NCI-H82 treated with DMSO at 0.1 percent for 48 hours (cell line): Measurements from ENCODE around the gene ACTN2.

Experiments
- DNase-seq: peaks from one replicate; lab custom pipeline; 2025; ENCODE audit not compliant: unreplicated experiment; lab: John Stamatoyannopoulos, UW

The ACTN2 gene

DNA sequence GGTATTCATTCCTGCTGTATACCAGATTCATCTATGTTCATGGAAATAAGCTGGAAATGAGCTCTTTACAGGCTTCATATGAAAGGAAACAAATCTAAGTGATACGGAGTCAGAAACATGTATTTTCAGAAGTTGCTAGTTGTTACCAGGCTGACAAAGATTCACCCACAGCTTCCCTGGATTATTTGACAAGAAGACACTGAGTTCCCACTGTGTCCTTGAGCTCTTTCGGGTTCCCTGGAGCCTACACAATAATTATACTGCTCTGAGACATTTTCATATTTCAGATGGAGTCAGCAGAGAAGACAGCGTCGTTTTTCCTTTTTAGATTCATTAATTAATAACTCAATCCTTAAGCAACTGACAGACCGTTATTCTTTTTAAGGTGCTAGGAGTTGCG, 79.5 kb downstream of the ACTN2 start:
- no peak for DNase-seq

DNA sequence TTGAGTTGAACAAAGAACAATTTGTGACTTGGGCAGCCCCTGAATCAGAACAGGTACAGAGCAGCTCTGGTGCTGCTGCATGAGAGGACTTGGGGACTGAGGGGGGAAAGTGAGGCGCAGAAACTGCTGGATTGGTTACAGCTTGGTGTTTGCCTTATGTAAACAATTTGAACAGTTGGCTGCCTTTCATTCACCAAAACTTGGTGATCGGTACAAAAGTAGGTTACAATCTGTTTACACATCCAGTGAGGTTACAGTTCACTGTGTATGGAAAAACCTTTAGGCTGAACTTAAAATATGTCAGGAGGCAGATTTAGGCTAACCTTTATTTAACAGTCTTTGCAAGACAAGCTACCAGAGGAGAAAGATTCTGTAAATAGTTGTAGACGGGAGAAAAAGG, 80.2 kb downstream of the ACTN2 start:
- DNase-seq: no peak

DNA sequence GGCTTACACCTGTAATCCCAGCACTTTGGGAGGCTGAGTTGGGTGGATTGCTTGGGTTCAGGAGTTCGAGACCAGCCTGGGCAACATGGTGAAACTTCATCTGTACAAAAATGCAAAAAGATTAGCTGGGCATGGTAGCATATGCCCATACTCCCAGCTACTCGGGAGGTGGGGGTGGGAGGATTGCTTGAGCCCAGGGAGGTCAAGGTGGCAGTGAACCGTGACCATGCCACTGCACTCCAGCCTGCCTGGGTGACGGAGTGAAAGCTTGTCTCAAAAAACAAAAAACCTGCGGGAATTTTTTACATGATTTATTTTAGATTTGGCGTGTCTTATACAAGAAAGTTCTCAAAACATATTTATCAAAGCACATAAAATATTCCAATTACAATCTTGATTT, 81.0 kb downstream of the ACTN2 start:
- no peak for DNase-seq

DNA sequence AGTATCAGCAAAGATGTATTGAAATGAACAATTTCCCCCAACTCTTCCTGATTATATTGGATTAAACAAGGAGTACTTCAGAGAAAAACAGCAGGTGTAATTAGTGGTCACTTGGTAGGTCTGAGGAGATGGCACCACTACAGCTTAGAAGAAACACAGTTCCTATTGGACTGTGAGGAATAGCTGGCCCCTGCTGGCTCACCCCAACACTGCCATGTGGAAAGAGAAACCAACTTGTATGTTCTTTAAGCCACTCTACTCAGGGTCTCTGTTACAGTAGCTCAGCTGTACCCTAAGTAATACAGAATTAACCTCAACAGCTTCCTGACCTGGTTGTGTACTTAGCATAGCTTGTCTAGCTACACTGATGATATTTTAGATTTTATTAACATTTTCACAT, 82.3 kb downstream of the ACTN2 start:
- DNase-seq: no peak

DNA sequence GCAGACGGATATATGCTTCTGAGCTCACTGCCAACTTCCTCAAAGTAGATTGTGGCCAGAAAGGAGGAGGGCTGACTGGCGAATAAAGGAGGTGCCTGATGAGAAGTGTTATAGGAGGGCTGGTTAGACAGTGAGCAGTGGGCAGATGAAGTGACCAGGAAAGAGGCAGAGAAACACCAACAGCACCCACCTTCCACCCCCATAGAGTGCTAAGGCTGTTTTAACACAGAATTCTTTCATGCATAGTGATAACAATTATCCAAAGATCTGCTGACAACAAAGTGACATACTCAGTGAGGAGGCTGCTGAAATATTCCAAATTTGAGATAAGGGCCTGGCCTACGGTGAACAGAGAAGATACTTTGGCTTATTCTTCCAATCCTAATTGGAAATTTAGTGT, 87.6 kb downstream of the ACTN2 start:
- no peak for DNase-seq

DNA sequence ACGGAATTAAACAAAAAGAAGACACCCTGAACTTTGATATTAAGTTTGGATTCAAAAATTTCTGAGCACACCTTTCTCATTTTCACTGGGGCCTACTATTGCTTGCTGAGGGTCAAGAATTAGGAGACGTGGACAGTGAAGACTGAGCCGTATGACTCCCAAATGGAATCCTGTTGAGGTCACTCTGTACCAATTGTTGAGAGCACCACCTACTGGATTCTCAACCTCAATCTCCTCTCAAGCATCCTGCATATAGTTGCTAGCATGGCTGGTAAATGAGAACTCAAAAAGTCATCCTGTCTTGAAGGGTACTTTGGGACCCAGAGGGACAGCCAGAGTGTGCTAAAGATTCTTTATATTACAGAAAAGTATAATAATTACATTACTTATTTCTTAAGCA, 88.6 kb downstream of the ACTN2 start:
- no peak for DNase-seq

DNA sequence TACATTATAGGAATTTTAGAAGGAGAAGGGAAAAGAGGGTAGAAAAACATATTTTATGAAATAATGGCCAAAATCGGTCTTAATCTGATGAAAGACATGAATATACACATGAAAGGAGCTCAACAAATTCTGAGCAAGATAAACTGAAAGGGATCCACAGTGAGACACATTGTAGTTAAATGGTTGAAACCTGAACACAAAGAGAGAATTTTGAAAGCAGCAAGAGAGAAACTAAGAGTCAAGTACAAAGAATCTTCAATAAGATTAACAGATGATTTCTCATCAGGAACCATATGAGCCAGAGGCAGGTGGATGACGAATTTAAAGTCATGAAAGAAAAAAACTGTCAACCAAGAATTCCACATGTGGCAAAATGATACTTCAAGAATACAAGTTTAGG, 93.0 kb downstream of the ACTN2 start:
- no peak for DNase-seq

DNA sequence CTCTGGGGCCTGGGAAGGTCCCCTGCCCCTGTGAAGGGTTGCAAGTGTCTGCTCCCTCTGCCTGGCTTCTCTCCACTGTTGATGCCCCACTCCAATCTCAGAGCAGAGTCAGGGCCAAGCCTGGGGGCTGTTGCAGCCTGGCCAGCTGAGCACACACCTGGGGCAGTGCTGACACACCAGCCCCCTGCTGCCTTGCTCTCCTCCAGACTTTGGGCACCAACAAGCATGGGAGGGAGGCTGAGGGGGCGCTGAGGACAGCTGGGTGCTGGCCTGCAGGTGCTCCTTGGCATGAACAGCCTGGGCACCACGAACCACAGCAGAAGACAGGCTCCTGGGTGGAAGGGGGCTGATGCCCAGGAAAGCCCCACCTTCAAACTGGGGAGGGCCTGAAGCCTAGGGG, 99.2 kb downstream of the ACTN2 start:
- no peak for DNase-seq

DNA sequence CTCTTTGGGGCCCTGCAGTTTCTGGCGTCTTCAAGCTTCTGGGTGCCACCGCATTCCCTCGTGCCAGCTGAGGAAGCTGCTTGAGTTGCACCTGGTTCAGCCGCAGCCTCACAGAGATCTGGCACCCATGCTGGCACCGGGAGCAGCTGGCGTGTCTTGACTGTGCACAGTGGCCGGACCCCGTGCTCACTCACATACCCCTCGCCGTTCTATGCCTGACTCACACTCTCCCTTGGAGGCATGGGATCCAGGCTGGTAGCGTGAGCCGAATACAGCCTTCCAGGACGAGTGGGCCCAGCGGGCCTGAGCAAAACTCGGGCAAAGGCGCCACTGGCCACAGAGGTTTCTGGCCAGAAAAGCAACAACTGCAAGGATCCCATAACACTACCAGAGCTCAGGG, 100.2 kb downstream of the ACTN2 start:
- no peak for DNase-seq

DNA sequence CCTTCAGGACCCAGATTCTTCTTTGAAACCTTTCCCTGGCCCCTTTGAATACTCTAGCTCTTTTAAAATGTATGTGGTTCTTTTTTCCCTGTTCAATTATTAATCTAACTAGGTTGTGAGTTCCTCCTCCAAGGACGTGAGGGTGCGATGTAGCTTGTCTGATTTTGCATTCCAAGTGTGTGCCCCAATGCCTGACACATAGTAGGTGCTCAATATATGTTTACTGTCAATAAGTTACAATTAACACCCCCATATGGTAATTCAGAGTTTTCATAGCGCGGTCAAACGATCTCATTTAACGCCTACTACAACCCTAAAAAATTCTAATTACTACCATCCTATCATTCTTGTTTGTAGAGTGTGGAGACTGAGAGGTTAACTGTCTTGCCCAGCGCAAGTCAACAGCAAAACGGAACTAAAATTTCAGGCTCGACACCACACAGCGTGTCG, 108.3 kb downstream of the ACTN2 start:
- no peak for DNase-seq

DNA sequence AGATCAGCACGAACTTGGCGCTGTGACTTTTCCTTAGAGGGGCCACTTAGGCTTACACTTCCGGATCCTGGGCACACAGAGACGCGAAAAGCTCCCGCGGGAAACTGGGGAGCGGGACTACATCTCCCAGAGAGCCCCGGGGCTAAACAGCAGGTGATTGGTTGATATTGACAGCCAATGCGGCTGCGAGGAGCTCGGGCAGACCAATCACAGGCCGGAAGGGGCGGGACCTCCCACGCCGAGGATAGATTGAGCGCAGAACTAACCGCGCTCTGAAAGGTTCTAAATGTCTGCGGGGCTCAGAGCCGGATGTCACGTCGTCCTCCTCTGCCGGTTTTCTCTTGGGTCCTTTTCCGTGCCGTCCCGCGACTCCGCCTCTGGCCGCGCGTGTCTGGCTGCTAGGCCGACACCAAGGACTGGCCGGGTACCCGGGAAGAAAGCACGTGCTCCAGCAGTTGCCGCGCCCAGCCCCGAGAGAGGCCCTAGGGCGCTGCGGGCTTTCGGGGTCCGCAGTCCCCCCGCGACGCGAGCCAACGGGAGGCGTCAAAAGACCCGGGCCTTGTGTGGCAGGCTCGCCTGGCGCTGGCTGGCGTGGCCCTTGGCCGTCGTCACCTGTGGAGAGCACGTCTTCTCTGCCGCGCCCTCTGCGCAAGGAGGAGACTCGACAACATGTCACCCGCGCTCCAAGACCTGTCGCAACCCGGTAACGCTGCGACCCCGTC, 108.9 kb downstream of the ACTN2 start, which contains the start of gene MTR:
Gene MTR (plus strand): TSS at position 258 of the 722 bp plus-strand sequence. CDS start 412 bp downstream, at position 670.
- peak; percentile 99 for DNase-seq

DNA sequence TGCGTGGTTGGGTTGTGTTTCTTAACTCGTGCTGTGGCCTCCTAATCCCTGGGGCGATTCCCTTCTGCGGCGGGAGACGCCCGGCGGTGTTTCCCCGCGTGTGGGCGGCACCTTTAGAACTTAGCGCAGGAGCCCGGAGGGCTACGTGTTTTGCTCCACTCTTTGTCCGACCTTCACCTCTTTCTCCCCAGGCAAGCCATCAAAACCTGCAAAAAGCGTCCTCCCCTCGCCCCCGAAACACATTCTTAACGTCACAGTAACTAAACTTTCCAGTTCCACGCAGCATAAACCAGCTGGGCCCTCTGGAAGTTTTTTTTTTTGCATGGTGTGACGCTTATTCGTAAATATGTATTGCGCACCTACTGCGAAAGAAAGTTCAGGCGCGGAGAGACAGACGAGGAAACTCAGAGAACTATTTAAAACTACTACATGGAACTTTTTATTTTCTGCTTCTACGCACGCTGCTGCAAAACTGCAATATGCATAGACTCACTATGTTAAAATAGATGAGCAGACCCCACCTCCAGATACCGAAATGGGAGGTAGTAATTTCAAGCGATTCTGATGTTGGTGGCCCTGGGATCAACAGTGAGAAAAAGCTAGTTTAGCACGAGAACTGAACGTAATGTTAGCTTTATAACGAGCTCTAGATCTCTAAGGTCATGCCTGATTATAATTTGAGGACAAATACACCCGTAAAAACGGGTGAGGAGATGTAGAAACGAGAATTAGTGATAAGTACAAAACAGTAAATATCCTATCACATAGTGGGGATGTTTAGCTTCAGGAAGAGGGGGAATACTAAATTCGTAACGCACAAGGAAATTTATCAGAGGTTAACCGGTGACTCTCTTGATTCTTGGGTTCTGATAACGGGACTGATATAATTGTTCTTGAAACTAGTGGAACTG, 109.7 kb downstream of the ACTN2 start:
- peak; percentile 17 for DNase-seq

DNA sequence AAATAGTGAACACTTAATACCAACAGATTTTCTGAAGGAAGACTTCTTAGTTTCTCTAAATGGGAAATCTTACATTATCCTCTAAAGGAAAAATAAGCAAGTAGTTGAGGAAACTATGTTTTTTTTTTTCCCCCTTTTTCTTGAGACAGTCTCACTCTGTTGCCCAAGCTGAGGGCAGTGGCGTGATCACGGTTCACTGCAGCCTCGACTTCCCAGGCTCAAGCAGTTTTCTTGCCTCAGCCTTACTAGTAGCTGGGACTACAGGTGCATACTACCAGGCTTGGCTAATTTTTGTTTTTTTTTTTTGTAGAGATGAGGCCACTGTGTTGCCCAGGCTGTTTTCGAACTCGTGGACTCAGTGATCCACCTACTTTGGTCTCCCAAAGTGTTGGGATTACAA, 112.7 kb downstream of the ACTN2 start:
- no peak for DNase-seq

DNA sequence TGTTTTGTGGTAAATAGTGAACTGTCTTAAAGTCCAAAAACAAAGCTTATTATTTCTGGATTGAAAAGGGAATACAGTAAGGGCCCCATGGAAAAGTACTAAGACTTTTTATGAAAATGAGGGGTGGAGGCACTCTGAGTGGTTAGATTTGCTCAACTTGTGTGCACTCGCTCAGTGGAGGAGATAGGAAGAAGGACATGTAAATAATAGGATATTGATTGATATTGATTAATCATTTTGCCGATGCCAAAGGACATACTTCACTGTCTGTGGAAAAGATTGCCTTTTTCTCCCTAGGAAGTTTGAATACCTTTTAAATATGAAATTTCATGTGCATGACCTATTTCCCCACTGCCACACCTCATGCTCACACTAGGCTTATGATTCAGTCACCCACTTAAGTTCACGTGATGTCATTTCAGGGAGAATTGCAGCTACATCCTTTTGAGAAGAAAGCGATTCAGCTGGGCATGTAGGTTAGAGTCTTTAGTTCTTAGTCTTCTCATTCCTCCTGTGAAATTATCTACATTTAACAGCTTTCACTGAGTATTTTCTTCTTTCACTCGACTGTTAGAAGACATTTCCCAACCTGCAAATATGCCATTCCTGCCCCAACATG, 113.8 kb downstream of the ACTN2 start:
- DNase-seq: no peak

DNA sequence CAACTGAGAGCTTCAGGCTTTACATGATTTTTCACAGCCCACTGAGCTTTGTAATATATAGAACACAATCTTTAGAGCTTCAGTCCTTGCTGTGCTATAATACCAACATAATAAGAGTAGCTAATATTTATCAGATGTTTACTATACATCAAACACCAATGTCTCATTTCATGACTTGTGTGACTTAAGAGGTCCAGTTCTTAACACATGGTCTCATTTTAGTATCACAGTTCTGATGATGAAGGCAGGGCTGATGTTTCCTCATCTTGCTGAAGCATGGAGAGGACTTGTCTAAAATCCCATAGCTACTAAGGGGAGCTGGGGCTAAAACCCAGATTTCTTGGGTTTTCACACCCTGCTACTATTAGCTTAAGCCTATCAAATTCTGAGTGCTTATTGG, 114.3 kb downstream of the ACTN2 start:
- no peak for DNase-seq

DNA sequence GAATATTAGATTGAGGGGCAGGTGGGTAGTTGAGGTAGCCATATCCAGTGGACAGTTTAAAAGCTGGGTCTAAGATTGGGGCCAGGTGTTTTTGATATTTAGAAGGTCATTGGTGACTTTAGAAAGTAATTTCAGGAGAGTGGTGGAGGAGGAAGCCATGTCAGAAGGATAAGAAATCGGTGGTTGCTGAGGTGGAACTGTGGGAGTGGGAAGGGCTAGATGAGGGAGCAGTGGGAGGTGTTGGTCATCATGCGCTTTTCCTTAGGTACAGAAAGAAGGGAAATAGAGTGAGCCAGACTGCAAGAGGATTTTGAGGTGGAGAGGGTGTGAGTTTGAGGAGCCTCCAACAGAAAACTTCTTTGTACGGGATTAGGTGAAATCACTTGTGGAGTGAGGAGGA, 116.0 kb downstream of the ACTN2 start:
- no peak for DNase-seq

DNA sequence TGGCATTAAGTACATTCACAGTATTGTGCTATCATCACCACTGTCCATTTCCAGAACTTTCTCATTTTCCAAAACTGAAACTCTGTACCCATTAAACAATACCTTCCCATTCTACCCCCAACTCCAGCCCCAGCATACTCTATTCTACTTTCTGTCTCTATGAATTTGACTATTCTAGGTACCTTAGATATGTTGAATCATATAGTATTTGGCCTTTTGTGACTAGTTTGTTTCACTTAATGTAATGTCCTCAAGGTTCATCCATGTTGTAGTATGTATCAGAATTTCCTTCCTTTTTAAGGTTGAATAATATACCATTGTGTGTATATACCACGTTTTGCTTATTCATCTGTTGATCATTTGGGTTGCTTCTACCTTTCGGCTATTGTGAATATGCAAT, 120.3 kb downstream of the ACTN2 start:
- no peak for DNase-seq

DNA sequence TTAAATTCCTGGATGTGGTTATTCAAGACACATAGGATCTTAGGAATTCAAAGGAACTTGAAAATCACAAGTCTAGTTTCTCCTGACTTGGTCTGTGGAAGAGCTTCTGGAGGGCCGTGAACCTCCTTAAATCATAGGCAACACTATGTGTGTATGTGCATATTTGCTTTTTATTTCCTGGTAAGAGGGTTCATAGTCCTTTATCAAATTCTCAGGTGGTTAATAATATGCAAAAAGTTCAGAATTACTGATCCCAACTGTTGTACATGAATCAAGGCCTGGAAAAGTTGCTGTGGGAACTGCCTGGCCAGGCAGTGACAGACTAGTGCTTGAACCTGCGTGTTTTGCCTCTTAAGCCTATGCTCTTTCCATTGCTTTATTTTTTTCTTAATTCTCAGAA, 121.7 kb downstream of the ACTN2 start:
- DNase-seq: no peak

DNA sequence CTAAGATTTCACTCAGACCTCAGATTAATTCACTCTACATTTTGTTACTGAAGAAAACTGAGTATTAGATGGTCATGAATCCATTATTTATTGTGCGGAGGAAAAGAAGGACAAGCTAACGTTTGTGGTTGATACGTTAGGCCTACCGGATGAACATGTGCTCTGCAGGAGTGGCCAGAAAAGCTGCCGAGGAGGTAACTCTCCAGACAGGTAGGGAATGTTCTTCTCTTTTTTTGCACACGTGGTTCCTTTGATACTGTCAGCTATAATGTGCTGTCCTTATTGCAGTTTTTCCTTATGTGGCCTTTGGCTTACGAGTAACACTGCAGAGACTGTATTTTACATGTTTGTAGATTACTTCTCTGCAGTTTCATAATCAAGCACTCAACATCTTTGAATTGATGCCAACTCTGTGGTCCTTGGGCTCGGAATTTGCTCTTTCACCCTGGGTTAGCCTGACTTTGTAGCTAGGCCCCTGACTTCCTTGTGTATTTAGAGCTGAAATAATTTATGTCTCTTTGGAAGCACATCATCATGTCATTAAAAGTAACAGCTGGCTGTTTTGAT, 122.3 kb downstream of the ACTN2 start:
- DNase-seq: no peak

DNA sequence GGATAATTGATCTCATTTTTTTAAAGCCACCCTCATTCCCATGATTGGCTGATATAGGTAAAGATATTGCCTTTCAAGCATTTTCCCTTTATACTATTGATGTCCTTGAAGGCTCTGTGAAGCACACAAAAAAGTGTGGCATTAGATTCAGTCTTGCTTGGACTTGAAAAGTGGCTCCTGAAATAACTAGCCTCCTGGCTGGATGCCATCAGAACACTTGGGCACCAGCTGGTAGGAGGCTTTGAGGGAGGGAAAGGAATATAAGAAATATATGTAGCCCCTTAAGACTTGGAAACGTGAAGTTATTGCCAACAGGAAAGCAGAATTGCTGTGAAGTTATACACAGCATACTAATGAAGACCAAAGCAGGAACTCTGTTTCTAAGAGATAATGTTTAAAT, 122.8 kb downstream of the ACTN2 start:
- DNase-seq: no peak

DNA sequence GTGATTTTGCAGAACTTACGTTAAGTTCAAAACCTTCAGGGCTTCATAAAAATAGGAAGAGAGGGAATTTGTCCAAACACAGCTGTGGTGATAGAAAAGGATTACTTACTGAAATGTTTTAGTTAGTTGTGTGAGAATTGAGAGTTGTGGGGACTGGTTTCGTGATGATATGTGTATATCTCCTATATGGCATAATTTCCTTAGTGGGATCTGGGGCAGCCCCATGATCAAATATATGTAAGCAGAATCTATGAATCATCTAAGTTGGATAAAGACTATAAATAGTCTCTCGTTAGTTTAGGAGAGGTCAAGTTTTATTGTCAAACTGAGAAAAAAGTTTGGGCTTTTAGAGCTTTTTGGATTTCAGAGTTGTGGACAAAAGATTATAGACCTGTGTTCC, 123.7 kb downstream of the ACTN2 start:
- DNase-seq: no peak
